Measurements from ENCODE around the gene SMARCA2. TPM values are rescaled to one million over a fixed set of nuclear protein-coding genes. Genes with fewer than 3 reads are reported as not detected.

Gene SMARCA2
- total RNA-seq, 1 donor from 2014 or later: 191 TPM

GRCh38 chr9:2036844-2037243 lies 21.7 kb downstream of the SMARCA2 start:
- intact Hi-C loops (cut with micrococcal nuclease): no loop called here

DNA sequence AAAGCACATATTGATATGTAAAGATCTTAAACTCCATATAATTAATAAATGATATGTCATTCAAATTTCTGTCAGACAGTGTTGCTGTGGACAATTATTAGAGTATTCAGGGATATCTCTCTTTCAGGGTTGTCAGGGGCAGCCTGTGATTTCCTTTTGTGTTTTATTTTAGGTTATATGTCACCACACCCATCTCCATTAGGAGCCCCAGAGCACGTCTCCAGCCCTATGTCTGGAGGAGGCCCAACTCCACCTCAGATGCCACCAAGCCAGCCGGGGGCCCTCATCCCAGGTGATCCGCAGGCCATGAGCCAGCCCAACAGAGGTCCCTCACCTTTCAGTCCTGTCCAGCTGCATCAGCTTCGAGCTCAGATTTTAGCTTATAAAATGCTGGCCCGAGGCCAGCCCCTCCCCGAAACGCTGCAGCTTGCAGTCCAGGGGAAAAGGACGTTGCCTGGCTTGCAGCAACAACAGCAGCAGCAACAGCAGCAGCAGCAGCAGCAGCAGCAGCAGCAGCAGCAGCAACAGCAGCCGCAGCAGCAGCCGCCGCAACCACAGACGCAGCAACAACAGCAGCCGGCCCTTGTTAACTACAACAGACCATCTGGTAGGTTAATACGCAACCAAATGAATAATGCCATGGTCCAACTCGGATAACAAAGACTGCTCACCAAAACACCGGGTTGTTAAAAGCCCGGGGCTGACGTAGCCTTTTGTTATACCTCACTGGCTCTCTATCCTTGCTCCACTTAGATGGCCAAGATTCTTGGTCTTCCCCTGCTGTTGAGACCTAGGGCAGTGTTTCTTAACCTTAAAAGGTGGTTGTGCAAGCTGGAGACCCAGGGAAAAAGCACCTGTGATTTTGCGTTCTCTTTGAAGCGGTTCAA lies 24.4 kb downstream of the SMARCA2 start:
- intact Hi-C loops (cut with micrococcal nuclease): loop anchor here (2.0 kb wide), 1 partner anchor 17 kb away; no protein-coding TSS in a partner anchor

DNA sequence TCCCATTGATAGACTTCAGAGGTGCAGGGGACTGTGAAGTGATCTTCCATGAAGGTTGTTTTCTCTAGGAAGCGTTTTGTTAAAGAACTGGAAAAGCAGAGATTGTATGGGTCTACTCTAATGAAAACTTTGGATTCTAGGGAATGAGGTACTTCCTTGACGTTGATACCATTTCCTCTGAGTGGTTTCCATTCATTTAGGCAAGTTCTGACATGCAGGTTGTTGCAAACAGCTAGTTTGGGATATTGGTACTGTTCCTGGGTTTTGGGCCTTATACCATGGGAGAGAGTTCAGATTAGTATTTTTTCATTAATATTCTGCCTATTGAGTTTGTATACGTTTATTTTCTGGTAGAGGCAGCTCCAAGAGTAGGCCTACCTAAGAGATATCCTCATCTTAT lies 25.7 kb downstream of the SMARCA2 start:
- intact Hi-C loops (cut with micrococcal nuclease): no loop called here

GRCh38 chr9:2041736-2042135 lies 26.6 kb downstream of the SMARCA2 start:
- intact Hi-C loops (cut with micrococcal nuclease): no loop called here

DNA sequence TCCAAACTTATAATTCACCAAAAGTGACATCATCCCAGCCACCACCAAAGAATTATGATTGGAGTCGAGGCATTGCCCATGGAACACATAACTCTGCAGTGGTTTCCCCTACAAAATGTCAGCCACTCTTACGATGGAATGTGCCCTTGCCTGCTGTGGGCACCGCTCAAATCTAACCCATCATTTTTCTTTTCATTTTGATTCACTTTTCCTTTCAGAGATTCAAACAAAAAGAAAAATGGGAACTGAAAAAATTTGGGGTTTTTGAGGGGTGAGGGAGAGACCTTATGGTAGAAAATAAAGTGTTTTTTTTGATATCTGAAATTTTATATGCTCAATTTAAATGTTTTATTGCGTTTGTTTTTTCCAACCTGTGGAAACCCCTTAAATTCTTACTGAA lies 28.1 kb downstream of the SMARCA2 start:
- intact Hi-C loops (cut with micrococcal nuclease): no loop called here

- intact Hi-C loops (cut with micrococcal nuclease): no loop called here
These were observed 28.8 kb downstream of the SMARCA2 start for GRCh38 chr9:2043881-2044462.

DNA sequence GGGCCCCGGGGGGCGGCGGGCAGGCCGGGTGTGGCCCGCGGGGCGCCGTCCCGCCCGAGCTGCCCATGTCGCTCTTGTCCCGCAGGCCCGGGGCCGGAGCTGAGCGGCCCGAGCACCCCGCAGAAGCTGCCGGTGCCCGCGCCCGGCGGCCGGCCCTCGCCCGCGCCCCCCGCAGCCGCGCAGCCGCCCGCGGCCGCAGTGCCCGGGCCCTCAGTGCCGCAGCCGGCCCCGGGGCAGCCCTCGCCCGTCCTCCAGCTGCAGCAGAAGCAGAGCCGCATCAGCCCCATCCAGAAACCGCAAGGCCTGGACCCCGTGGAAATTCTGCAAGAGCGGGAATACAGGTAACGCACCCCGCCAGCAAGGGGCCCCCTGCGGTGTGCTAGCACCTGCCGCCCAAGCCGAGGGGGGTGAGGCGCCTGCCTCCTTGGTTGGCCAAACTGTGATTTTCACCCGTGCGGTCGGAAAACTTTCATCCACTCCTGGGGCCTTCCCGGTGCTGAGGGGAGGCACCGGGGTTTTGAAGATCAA lies 32.1 kb downstream of the SMARCA2 start:
- intact Hi-C loops (cut with micrococcal nuclease): no loop called here

GRCh38 chr9:2047916-2048315 lies 32.8 kb downstream of the SMARCA2 start:
- intact Hi-C loops (cut with micrococcal nuclease): no loop called here

DNA sequence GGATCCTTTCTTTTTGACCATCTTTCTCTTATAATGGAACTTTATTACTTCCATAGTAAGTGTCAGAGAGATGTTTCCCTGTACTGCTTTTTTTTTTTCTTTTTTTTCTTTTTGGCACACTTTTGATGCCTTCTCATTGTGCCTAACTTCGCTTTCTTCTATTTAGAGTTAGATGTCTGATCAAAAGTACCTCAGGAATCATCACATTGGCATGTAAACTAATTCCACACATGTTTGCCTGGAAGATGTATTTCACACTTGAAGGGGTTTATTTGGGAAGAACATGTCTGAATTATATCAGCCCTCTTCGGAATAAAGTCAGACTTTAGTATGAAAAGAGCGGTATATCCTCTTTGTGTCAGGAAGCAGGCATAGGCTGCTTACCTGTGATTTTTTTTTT lies 35.1 kb downstream of the SMARCA2 start:
- intact Hi-C loops (cut with micrococcal nuclease): no loop called here

DNA sequence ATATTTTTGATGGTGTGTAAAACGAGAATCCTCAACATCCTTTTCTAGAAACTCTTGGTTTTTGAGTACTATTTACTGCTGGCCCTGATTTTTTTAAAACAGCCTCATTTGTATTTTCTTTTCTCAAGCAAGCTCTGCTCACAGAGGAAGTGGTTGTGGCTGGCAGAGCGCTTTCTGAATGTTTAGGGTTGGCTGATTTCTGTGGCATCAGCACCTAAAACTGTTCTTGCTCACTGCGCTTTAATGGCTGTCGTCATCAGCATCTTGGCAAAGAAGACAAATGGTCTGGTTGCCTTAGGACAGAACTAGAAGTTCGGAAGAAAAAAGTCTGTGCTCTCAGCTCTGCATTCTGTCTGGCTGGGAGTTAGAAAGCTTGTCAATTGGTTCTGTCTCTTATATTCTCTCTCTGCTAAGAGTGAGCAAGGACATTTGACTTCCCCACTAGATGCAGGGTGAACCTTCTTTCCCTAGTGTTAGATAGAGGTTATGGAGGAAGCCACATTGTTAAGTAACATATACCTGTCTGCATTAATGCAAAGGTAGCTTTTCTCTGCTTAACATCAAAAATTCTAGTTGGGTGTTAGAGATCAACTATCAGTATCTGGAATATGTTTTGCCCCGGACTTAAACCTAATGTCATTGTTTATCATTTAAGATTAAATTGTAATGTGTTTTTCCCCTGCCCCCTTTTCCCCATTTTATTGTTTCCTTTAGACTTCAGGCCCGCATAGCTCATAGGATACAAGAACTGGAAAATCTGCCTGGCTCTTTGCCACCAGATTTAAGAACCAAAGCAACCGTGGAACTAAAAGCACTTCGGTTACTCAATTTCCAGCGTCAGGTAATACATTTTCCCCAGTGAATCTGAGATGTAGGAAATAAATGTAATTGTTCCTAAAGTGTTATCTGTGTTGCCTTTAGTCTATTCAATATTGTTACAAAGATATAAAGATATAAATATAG lies 39.0 kb downstream of the SMARCA2 start:
- intact Hi-C loops (cut with micrococcal nuclease): loop anchor here (1.0 kb wide), 2 partner anchors 32 to 37 kb away; no protein-coding TSS in a partner anchor

GRCh38 chr9:2055203-2055658 lies 40.1 kb downstream of the SMARCA2 start:
- intact Hi-C loops (cut with micrococcal nuclease): no loop called here

DNA sequence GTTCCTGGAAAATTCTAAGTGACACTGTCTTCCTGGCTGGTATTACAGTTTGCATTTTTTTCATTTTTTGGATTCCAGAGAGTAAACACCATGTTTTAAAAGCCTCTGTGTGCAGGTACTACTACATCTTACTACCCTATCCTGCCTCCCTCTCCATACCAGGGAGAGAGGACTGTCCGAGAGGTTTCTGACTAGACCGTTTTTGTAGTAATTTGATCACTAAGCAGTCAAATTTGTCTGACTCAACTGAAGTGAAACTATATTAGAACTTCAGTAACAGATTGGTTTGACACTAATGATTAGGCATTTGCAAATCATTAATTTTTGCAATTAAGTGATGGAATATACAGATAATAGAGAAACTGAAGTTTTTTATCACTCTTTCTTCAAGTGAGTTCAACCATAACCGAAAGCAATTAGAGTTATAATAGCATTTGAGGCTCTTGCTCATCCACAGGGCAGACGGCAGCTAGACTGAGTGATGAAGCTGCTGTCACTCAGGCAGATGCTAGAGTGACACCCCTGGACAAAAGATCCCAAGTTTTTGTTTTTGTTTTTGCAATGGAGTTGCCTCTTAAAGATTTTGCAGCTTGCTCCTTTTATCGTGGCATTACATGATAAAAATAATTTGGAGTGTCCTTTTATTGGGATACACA lies 44.3 kb downstream of the SMARCA2 start:
- intact Hi-C loops (cut with micrococcal nuclease): no loop called here

DNA sequence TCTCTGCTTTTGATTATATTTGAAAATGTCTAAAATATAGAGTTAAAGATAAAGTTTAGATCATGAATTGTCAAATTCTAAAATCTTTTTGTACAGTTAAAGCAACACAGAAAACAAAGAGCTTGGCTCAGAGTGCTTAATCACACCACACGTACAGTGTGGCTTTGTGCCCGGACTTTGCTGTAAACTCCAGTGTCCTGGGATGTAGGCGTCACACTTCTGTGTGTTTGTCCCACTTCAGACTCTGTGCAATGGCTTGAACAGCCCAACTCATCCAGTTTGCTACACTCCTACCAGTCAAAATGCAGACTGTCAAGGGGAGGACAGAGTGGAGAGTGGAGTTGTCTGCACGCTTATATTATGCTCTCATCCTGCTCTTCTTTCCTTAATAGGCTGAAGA lies 45.3 kb downstream of the SMARCA2 start:
- intact Hi-C loops (cut with micrococcal nuclease): no loop called here

DNA sequence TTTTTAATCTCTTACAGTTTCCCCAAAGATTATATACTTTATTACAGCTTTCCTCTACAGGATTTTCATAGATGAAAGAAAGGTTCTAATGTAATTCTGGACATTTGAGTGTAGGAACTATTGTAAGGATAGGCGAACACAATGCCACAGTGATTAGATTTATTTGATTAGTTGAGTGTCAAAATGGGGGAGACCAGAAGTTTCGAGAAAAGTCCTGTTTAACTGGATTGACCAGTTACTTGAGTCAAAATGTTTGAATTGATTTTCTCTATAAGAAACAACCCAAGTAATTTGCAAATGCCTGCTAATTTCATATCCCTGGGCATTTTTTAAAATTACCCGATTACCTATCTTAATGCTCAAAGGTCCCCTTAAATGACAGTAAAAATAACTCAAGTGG lies 50.6 kb downstream of the SMARCA2 start:
- intact Hi-C loops (cut with micrococcal nuclease): no loop called here

GRCh38 chr9:2066312-2067273 lies 51.4 kb downstream of the SMARCA2 start:
- intact Hi-C loops (cut with micrococcal nuclease): no loop called here

DNA sequence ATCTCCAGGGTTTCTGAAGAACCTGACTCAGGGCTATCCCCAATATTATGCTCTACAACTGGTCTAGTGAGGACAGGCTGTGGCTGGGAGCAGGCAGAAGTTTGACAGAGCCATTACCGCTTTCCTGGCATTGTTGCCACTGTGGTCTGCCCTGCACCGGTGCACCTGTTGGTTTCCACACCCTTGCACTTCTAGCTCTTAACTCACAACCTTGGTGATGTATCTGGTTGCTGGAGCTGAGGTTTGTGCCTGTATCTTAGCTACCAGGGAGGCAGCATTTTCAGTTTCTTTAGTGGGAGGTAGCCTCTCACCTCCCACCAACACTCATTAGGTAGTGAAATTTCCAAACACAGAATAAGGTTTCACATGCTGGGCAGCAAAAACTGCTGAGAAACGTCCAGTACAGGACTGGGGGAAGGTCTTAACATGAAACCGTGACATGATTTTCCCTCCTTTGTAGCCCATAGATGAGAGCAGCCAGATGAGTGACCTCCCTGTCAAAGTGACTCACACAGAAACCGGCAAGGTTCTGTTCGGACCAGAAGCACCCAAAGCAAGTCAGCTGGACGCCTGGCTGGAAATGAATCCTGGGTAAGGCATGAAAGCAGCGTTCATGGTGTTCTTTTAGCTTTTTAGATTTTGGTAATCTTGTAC lies 57.7 kb downstream of the SMARCA2 start:
- intact Hi-C loops (cut with micrococcal nuclease): no loop called here

GRCh38 chr9:2082772-2083171 lies 67.6 kb downstream of the SMARCA2 start:
- intact Hi-C loops (cut with micrococcal nuclease): loop anchor here (10.0 kb wide), 1 partner anchor 138 kb away; no protein-coding TSS in a partner anchor

DNA sequence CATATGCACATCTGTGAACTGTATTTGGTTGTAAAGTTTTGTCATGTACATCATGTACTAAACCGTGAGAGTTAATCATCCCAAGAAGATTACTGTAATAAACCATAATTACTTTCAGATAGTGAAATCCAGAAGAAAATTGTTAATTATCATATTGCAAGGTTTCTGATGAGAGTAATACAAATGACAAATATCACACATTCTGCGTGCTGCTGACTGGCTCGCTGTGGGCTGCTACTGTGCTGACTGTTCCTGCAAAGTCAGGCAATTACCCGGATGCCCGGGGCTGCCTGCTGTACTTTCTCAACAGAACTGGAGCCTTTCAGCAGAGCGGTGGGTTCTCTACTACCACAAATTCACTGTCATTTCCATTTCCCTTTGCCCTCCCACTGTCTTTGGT lies 68.3 kb downstream of the SMARCA2 start:
- intact Hi-C loops (cut with micrococcal nuclease): loop anchor here (10.0 kb wide), 1 partner anchor 139 kb away; no protein-coding TSS in a partner anchor

- intact Hi-C loops (cut with micrococcal nuclease): loop anchor here (10.0 kb wide), 1 partner anchor 141 kb away; no protein-coding TSS in a partner anchor
These were observed 70.6 kb downstream of the SMARCA2 start for GRCh38 chr9:2085716-2086115.

Measured in T-helper 2 cell treated with Interferon-gamma antibody and Interleukin-4, amounts not matched to agents 100 ng/mL and 5 ng/mL, for 36 hours (primary cell).